ENCODE data around the gene HOXD13.
A peak's percentile ranks its signal among the peaks of the same experiment; 100 is the strongest.

Gene HOXD13

DNA sequence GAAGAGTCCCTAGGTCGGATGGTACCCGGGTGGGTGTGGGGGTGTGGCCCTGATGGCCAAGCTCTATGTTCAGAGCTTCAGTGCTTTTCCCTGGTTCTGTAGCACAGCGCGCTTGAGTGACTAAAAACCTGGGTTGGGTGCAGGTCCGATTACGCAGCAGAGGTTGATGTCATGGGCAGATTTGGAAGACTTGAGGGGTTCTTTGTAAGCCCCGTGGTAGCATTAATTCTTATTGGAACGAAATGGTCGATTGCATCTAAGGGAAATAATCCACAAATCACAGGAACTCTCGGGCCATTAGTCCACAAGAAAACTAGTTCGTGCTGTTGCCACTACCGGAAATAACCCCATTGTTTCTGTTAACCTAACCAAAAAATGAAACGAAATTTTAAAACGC is 46.0 kb downstream of the HOXD13 start:
- Mint-ChIP-seq H3K4me1 (peaks cover 23% of the 10 kb centered on the region), H3K9me3 (peaks cover 9% of the 10 kb centered on the region), H3K27ac (no peak overlapping the region), H3K27me3 (peaks cover 66% of the 10 kb centered on the region), H3K4me3 (no peak overlapping the region), H3K36me3 (peaks cover 5% of the 10 kb centered on the region)

DNA sequence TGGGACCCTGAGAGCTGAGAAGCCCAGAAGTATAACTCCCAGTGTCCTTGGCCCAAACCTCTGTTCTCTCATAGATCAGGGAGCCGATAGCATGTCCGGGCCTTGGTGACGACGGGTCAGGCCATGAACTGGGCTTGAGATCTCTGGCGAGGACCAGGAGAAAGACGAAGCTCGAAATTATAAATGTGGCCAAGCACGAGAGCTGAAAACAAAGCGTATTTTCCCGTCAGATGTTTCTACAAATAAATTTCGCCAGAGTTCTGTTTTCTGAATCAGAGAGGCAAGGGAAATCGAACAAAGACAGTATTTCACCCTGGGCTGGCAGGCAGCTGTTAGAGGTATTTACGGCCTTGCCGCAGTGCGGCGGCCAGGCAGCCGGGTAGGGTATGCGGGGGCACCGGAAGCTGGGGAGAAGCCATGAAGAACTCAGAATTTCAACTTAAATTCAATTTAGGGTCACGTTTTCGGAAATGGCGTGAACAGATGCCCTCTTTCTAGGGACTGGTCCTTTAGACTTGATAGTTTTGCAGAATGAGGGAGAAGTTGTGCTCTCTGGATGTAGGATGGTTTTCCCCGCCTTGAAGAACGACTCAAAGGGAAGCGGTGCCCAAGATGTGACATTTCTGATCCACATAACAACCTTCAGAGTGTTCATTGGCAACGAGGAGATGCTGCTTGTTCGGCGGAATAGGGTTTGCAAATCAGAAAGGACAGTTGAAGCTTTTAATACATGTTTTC is 46.6 kb downstream of the HOXD13 start:
- peaks cover 9% of the 10 kb centered on the region for H3K9me3 Mint-ChIP-seq
- peaks cover 64% of the 10 kb centered on the region for H3K27me3 Mint-ChIP-seq
- peaks cover 5% of the 10 kb centered on the region for H3K36me3 Mint-ChIP-seq
- H3K4me1 Mint-ChIP-seq = peaks cover 23% of the 10 kb centered on the region
- no peak overlapping the region for H3K27ac Mint-ChIP-seq
- H3K4me3 Mint-ChIP-seq = no peak overlapping the region

DNA sequence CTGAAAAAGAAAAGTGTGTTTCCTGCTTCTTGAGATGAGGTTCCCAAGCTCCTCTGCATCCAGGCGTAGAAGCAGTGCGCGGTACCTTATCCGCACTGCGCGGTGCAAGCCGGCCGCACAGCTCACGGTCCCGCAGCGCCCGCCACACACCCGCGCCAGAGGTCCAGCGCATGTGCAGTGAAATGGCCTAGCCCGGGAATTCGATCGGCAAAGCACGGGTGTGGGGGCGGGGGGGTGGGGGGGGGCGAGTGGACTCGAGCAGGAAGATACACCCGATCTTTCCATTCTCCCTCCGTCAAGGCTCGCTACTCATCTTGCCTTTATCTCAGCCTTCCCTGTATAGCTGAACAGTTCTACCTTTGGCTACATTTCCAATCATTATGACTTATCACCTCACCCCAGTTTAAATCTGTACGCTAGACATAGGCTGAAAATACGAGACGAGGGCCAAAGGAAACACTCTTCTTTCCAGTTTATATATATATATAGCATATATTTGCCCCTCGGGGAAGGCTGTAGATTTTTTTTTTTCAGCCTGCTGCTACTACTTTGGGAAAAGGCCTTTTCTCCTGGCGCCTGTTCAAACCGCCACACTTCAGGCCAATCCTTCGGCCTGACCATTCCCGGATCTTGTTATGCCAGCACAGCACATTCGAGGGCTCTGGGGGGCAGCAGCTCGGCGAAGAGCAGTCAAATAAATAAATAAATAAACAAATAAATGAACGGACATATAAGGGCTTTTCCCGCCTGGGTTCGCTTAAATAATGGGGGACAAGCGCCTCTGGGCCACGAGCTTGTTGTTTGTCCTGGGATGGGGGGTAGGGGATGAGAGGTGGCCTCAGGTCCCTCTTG is 47.4 kb downstream of the HOXD13 start:
- Mint-ChIP-seq H3K27ac (no peak overlapping the region), H3K27me3 (peaks cover 63% of the 10 kb centered on the region), H3K36me3 (peaks cover 5% of the 10 kb centered on the region), H3K4me3 (no peak overlapping the region), H3K4me1 (peaks cover 23% of the 10 kb centered on the region), H3K9me3 (peaks cover 9% of the 10 kb centered on the region)

DNA sequence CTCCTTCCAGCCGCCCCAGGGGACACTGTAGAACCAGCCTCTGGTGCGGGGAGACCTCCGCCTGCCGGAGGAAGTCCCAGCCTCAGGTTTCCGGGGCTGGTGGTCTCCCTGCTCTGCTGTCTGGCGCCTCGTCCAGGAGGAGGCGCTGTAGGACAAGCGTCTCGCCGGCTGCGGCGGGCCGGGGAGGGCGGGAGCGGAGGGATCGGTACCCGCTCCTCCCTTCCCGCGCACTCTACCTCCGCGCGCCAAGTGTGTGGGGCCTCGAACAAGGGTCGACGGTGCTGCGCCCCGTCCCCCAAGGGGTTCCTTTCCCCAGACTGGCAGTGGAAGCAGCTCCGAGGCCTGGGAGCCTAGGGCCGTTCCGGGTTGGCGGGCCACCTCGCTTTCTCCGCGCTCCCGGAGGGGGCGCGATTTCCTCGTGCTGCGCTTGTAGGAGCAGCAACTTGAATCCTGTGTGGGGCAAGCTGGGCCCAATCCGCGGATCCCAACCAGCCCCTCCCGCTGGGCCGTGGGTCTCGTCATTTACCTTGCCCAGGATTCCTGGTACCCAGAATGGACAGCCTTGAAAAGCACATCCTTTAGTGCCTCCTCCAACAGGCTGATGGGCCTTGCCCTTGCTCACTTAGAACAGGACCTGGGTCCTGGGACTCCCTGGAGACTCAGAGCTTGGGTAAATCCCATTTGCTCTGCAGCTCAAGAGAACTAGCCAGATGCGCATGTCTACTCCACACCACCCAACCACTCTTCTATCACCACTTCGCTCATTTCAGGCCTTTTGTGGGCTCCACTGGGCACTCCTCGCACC is 48.2 kb downstream of the HOXD13 start:
- Mint-ChIP-seq H3K27me3 (peaks cover 60% of the 10 kb centered on the region), H3K27ac (no peak overlapping the region), H3K36me3 (peaks cover under 1% of the 10 kb centered on the region), H3K4me1 (peaks cover 18% of the 10 kb centered on the region), H3K9me3 (peaks cover 9% of the 10 kb centered on the region), H3K4me3 (peak overlapping the region; percentile 1)

DNA sequence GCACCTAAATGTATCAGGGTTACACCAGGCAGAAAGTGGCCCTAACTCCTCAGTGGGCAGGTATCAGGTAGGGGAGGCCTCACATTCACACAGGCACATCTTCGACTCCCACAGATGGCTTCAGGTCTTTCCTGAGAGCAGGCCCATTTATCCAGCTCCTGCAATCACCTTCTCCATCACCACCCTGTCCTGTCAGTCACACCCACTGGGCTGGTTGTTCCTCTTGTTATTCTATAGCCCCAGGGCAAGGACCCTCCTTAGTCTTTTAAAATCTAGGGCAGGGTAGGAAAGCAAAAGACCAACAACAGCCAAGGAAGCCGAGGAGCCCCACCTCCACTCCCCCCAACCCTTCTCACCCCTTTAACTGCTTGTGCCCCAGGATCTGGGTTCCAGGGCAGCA is 49.8 kb downstream of the HOXD13 start:
- peaks cover 10% of the 10 kb centered on the region for H3K4me1 Mint-ChIP-seq
- H3K27ac Mint-ChIP-seq = no peak overlapping the region
- peaks cover 66% of the 10 kb centered on the region for H3K27me3 Mint-ChIP-seq
- no peak overlapping the region for H3K4me3 Mint-ChIP-seq
- H3K9me3 Mint-ChIP-seq = peaks cover 9% of the 10 kb centered on the region
- H3K36me3 Mint-ChIP-seq = no peaks in the 10 kb centered on the region
